BE2C (cell line): Measurements from ENCODE around the gene SYNPO.

ENCODE experiments used
- DNase-seq: peaks from one replicate; pipeline ENCODE4 v3.0.0-alpha.2; 2020
- H3K27me3 ChIP-seq: fragments of 250-450 bp; sonication (Bioruptor Pico); 2 replicates; pipeline ENCODE4 v1.5.1; 2020; ENCODE audit warnings: mild to moderate bottlenecking
- H3K36me3 ChIP-seq: fragments of 250-450 bp; sonication (Bioruptor Pico); 2 replicates; pipeline ENCODE4 v1.5.1; 2020; ENCODE audit warnings: mild to moderate bottlenecking
- H3K4me1 ChIP-seq: fragments of 250-450 bp; sonication (Bioruptor Pico); 2 replicates; pipeline ENCODE4 v1.5.1; 2020
- H3K4me3 ChIP-seq: 2 replicates; pipeline ENCODE4 v1.5.1; 2011; ENCODE audit warnings: low read depth, low read length
- H3K9me3 ChIP-seq: fragments of 250-450 bp; sonication (Bioruptor Pico); 2 replicates; pipeline ENCODE4 v1.5.1; 2020
- TF ChIP-seq, protein P1 (sequence below): IDR thresholded peaks from 2 replicates; pipeline ENCODE4 v1.5.1; 2012; ENCODE audit warnings: mild to moderate bottlenecking, low read depth, low read length

The SYNPO gene

GRCh38 chr5:150600616-150601490 is 39.6 kb upstream of the SYNPO start:
- H3K4me1 ChIP-seq = peaks cover 51% of the 10 kb centered on the region
- DNase-seq = peak; percentile 77

GRCh38 chr5:150601491-150602345 is 38.7 kb upstream of the SYNPO start:
- TF ChIP-seq, protein P1, sequence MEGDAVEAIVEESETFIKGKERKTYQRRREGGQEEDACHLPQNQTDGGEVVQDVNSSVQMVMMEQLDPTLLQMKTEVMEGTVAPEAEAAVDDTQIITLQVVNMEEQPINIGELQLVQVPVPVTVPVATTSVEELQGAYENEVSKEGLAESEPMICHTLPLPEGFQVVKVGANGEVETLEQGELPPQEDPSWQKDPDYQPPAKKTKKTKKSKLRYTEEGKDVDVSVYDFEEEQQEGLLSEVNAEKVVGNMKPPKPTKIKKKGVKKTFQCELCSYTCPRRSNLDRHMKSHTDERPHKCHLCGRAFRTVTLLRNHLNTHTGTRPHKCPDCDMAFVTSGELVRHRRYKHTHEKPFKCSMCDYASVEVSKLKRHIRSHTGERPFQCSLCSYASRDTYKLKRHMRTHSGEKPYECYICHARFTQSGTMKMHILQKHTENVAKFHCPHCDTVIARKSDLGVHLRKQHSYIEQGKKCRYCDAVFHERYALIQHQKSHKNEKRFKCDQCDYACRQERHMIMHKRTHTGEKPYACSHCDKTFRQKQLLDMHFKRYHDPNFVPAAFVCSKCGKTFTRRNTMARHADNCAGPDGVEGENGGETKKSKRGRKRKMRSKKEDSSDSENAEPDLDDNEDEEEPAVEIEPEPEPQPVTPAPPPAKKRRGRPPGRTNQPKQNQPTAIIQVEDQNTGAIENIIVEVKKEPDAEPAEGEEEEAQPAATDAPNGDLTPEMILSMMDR = no peak
- H3K9me3 ChIP-seq = no peaks in the 10 kb centered on the region
- peak overlapping the region; percentile 19 for H3K4me3 ChIP-seq
- H3K36me3 ChIP-seq = no peaks in the 10 kb centered on the region
- no peaks in the 10 kb centered on the region for H3K27me3 ChIP-seq
- peaks cover 42% of the 10 kb centered on the region for H3K4me1 ChIP-seq
- no peak for DNase-seq

More at GRCh38 chr5:150600616-150601490, 39.6 kb upstream of the SYNPO start:
- H3K9me3 ChIP-seq = no peaks in the 10 kb centered on the region
- H3K4me3 ChIP-seq = peak overlapping the region; percentile 19
- TF ChIP-seq, protein P1 = no peak
- no peaks in the 10 kb centered on the region for H3K27me3 ChIP-seq
- H3K36me3 ChIP-seq = no peaks in the 10 kb centered on the region

GRCh38 chr5:150603052-150603451 is 37.4 kb upstream of the SYNPO start:
- H3K36me3 ChIP-seq = no peaks in the 10 kb centered on the region
- no peaks in the 10 kb centered on the region for H3K9me3 ChIP-seq
- peaks cover 37% of the 10 kb centered on the region for H3K4me1 ChIP-seq
- H3K27me3 ChIP-seq = no peaks in the 10 kb centered on the region
- no peak overlapping the region for H3K4me3 ChIP-seq
- TF ChIP-seq, protein P1 = no peak
- DNase-seq = no peak

DNA sequence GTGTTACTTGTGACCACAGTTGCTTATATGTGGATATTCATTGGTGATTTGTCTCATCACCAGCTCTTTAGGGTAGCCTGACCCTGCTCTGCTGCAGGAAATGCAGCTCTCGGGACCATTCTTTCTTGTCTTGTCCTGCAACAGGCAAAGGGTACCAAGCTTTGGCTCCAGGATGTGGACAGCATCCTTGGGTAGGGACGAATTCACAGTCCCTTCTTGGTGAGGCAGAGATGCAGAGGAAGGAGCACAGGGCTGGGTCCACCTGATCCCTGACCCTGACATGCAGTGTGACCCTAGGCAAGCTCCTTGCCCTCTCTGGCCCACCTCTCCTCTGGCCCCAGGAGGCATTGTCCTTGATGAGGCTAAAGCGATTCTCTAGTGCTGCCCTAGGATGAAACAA is 37.0 kb upstream of the SYNPO start:
- TF ChIP-seq, protein P1 = no peak

DNA sequence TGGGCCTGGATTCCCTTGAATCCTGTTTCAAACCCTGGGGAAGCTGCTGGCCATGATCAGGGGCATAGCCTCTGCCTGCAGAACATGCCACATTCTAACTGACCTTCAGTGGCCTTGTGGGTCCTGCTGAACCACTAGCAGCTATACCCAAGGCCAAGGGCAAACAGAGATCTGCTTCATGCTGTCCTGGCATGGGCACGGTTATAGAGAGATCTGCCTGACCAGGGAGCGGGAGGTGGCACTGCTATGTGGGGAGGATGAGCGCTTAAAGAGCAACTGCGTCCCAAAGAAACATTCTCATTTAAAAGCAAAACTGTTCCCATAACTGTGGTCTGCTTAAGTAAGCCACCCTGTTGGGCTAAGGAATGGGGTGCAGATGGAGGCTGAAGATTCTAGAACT is 36.5 kb upstream of the SYNPO start:
- Histone ChIP-seq H3K9me3 (no peaks in the 10 kb centered on the region), H3K4me1 (peaks cover 30% of the 10 kb centered on the region), H3K4me3 (no peak overlapping the region), H3K27me3 (no peaks in the 10 kb centered on the region), H3K36me3 (no peaks in the 10 kb centered on the region)
- TF ChIP-seq, protein P1 = no peak
- DNase-seq = no peak

More for the DNA sequence above, 37.0 kb upstream of the SYNPO start:
- no peaks in the 10 kb centered on the region for H3K36me3 ChIP-seq
- no peak for DNase-seq
- no peaks in the 10 kb centered on the region for H3K9me3 ChIP-seq
- H3K4me1 ChIP-seq = peaks cover 33% of the 10 kb centered on the region
- H3K27me3 ChIP-seq = no peaks in the 10 kb centered on the region
- H3K4me3 ChIP-seq = no peak overlapping the region
